ENCODE data around the gene BRCA1. TPM values are rescaled to one million over a fixed set of nuclear protein-coding genes. Genes with fewer than 3 reads are reported as not detected.
"Not testable (repeated sequence)": the region's sequence is repeated elsewhere in the genome, so short reads cannot be mapped to it uniquely, and the experiment has no call there.

BRCA1 gene
- total RNA-seq, 1 experiment from 2014 or later: 67.1 TPM

DNA sequence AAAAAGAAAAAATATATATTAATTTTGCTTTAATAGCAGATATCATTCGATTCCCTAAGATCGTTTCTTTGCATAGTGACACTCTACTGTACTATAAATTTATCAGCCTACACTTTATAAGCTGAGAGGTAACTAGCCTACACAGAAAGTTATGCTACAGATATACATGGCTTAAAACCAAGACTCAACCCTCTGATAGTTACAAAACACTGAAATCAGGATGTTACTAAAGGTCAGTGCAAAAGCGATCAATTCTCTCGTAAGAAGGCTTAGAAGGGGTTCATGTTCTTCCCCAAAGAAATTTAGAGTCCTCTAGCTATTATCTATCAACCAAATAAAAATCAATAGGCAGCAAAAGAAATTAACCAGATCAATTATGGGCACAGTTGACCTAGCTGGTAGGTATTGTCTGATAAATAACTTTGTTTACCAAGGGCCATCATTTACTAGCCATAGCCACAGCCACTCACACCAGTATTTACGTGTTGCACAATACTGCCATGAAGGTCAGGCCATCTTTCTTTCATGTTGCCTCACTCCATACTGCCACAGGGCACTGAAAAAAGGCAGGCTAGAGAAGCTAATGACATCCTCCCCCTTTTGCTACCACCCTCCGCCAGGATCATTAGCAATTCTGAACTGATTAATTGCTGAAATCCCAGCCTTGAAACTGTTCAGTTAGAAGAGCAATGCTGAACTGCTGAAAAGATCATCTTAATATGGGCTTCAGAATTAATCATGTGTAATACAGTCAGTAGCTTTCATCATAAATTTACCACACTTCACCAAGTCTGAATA lies 56.4 kb downstream of the BRCA1 start:
- TF ChIP-seq, protein P1, sequence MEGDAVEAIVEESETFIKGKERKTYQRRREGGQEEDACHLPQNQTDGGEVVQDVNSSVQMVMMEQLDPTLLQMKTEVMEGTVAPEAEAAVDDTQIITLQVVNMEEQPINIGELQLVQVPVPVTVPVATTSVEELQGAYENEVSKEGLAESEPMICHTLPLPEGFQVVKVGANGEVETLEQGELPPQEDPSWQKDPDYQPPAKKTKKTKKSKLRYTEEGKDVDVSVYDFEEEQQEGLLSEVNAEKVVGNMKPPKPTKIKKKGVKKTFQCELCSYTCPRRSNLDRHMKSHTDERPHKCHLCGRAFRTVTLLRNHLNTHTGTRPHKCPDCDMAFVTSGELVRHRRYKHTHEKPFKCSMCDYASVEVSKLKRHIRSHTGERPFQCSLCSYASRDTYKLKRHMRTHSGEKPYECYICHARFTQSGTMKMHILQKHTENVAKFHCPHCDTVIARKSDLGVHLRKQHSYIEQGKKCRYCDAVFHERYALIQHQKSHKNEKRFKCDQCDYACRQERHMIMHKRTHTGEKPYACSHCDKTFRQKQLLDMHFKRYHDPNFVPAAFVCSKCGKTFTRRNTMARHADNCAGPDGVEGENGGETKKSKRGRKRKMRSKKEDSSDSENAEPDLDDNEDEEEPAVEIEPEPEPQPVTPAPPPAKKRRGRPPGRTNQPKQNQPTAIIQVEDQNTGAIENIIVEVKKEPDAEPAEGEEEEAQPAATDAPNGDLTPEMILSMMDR (IDR thresholded peaks at IDR 0.05; ENCODE audit: unreplicated experiment): no peak
- H3K4me1 Mint-ChIP-seq (ENCODE audit: low read depth, unreplicated experiment): no peaks in the 10 kb centered on the region
- H3K27ac Mint-ChIP-seq (ENCODE audit: unreplicated experiment): no peak overlapping the region
- no peaks in the 10 kb centered on the region for H3K27me3 Mint-ChIP-seq (ENCODE audit: unreplicated experiment)
- peaks cover 28% of the 10 kb centered on the region for H3K36me3 Mint-ChIP-seq (ENCODE audit: insufficient read depth, unreplicated experiment)
- BruUV-seq (replicated peaks): no TSS peak
- no peak overlapping the region for H3K4me3 Mint-ChIP-seq (ENCODE audit: low read depth, unreplicated experiment)
- intact Hi-C loops (cut with micrococcal nuclease; ENCODE audit: unreplicated experiment): no loop called here
- no peak for DNase-seq
- CTCF ChIA-PET: interaction anchor here (0.7 kb wide), 2 partner anchors 48 to 94 kb away, joined by 3 read pairs; no protein-coding TSS in a partner anchor
- no peaks in the 10 kb centered on the region for H3K9me3 Mint-ChIP-seq (ENCODE audit: low read depth, unreplicated experiment)

DNA sequence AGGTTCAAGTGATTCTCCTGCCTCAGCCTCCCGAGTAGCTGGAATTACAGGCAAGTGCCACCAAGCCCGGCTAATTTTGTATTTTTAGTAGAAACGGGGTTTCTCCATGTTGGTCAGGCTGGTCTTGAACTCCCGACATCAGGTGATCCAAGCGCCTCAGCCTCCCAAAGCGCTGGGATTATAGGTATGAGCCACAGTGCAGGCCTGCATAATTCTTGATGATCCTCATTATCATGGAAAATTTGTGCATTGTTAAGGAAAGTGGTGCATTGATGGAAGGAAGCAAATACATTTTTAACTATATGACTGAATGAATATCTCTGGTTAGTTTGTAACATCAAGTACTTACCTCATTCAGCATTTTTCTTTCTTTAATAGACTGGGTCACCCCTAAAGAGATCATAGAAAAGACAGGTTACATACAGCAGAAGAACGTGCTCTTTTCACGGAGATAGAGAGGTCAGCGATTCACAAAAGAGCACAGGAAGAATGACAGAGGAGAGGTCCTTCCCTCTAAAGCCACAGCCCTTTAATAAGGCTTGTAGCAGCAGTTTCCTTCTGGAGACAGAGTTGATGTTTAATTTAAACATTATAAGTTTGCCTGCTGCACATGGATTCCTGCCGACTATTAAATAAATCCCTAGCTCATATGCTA lies 62.1 kb downstream of the BRCA1 start:
- intact Hi-C loops (cut with micrococcal nuclease; ENCODE audit: unreplicated experiment): no loop called here
- no peaks in the 10 kb centered on the region for H3K9me3 Mint-ChIP-seq (ENCODE audit: low read depth, unreplicated experiment)
- no peak for DNase-seq
- H3K4me1 Mint-ChIP-seq (ENCODE audit: low read depth, unreplicated experiment): no peaks in the 10 kb centered on the region
- H3K27me3 Mint-ChIP-seq (ENCODE audit: unreplicated experiment): no peaks in the 10 kb centered on the region
- no TSS peak for BruUV-seq (replicated peaks)
- H3K27ac Mint-ChIP-seq (ENCODE audit: unreplicated experiment): no peak overlapping the region
- peaks cover 24% of the 10 kb centered on the region for H3K36me3 Mint-ChIP-seq (ENCODE audit: insufficient read depth, unreplicated experiment)
- TF ChIP-seq, protein P1 (IDR thresholded peaks at IDR 0.05; ENCODE audit: unreplicated experiment): no peak
- CTCF ChIA-PET: no interaction called here
- no peak overlapping the region for H3K4me3 Mint-ChIP-seq (ENCODE audit: low read depth, unreplicated experiment)

DNA sequence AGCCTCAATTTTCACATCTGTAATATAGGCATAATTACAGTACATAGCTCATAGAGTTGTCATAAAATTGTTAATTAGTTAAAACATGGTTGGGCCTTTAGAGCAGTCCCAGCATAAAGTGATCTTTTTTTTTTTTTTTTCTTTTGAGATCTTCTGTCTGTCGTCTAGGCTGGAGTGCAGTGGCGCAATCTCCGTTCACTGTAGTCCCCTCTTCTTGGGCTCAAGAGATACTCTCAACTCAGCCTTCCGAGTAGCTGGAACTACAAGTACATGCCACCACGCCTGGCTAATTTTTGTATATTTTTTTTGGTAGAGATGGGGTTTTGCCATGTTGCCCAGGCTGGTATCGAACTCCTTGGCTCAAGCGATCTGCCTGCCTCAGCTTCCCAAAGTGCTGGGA lies 69.1 kb downstream of the BRCA1 start:
- no peak for DNase-seq
- no peak overlapping the region for H3K4me3 Mint-ChIP-seq (ENCODE audit: low read depth, unreplicated experiment)
- CTCF ChIA-PET: interaction anchor here (0.9 kb wide), 1 partner anchor 11 kb away, joined by 3 read pairs; no protein-coding TSS in a partner anchor
- TF ChIP-seq, protein P1 (IDR thresholded peaks at IDR 0.05; ENCODE audit: unreplicated experiment): no peak
- intact Hi-C loops (cut with micrococcal nuclease; ENCODE audit: unreplicated experiment): no loop called here
- no peaks in the 10 kb centered on the region for H3K27me3 Mint-ChIP-seq (ENCODE audit: unreplicated experiment)
- H3K27ac Mint-ChIP-seq (ENCODE audit: unreplicated experiment): no peak overlapping the region
- BruUV-seq (replicated peaks): no TSS peak
- no peaks in the 10 kb centered on the region for H3K9me3 Mint-ChIP-seq (ENCODE audit: low read depth, unreplicated experiment)
- no peaks in the 10 kb centered on the region for H3K4me1 Mint-ChIP-seq (ENCODE audit: low read depth, unreplicated experiment)
- peaks cover 36% of the 10 kb centered on the region for H3K36me3 Mint-ChIP-seq (ENCODE audit: insufficient read depth, unreplicated experiment)

DNA sequence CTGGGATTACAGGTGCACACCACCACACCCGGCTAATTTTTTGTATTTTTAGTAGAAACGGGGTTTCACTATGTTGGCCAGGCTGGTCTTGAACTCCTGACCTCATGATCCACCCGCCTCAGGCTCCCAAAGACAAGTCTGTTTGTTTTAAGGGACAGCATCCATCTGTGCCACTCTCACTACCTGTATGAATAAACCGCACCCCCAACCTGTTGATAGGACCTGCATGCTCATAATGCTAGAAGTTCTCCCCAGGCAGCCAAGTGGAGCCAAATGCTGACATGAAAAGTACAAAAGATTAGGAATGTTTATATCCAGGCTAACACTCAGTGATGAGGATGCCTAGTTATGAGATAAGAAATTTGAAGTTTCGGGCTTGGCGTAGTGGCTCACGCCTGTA lies 72.2 kb downstream of the BRCA1 start:
- CTCF ChIA-PET; intact Hi-C loops (cut with micrococcal nuclease; ENCODE audit: unreplicated experiment); H3K4me3 Mint-ChIP-seq (ENCODE audit: low read depth, unreplicated experiment); H3K4me1 Mint-ChIP-seq (ENCODE audit: low read depth, unreplicated experiment); H3K27ac Mint-ChIP-seq (ENCODE audit: unreplicated experiment); DNase-seq; BruUV-seq (replicated peaks); H3K27me3 Mint-ChIP-seq (ENCODE audit: unreplicated experiment); H3K9me3 Mint-ChIP-seq (ENCODE audit: low read depth, unreplicated experiment): not testable (repeated sequence)
- H3K36me3 Mint-ChIP-seq (ENCODE audit: insufficient read depth, unreplicated experiment): peaks cover 53% of the 10 kb centered on the region
